Erythroblast (primary cell): ENCODE data around the gene HNMT.

Experiments
- GATA1 ChIP-seq: IDR thresholded peaks from 2 replicates; pipeline ENCODE4 v1.6.1; 2011; ENCODE audit warnings: low read depth, mild to moderate bottlenecking, control low read depth, low read length, moderate library complexity
- POLR2A ChIP-seq: IDR thresholded peaks from 2 replicates; pipeline ENCODE4 v1.6.1; 2011; ENCODE audit warnings: mild to moderate bottlenecking, low read length

- TF ChIP-seq POLR2A, result no peak
- TF ChIP-seq GATA1, result no peak
These were observed 9.0 kb downstream of the HNMT start for GRCh38 chr2:137973280-137973679.
